HG02870 (cell line): ENCODE measurements around the gene PROM1.

ENCODE experiments used
- ATAC-seq: cut with Tn5 transposase; IDR thresholded peaks from one replicate; pipeline ENCODE4 v1.9.1; 2021; ENCODE audit warnings: mild to moderate bottlenecking, moderate library complexity; ENCODE audit not compliant: unreplicated experiment

PROM1 gene

DNA sequence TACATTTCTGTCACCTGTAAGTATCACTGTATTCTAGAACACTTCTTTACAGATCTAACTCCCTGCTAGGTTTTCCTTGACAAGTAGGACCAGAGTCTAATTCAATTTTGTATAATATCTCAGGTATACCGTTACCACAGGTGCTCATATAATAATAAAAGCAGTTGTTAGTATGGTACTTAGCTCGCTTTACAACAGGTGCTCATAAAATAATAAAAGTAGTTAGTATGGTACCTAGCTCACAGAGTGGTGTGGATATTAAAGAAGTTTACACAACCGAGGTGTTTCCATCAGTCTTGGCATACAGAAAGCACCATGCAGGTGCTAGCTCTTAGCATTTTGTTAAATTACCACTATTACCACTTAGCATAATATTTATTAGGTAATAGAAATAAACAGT, 88.0 kb downstream of the PROM1 start:
- ATAC-seq = no peak

DNA sequence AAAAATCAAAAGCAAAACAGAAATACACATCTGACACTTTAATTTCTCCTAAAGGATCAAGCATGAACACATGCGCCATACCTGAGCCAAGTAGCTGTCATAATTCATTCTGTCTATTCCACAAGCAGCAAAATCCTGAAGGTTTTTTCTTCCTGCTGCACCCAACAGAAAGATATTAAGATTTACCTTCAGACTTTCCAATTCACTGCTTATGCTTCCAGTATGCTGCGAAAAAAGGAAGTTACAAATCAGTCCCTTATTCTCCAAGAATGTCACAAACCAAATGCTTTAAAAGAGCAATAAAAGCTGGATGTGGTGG, 91.7 kb downstream of the PROM1 start:
- no peak for ATAC-seq

GRCh38 chr4:15990570-15991285, 93.1 kb downstream of the PROM1 start:
- ATAC-seq = no peak

DNA sequence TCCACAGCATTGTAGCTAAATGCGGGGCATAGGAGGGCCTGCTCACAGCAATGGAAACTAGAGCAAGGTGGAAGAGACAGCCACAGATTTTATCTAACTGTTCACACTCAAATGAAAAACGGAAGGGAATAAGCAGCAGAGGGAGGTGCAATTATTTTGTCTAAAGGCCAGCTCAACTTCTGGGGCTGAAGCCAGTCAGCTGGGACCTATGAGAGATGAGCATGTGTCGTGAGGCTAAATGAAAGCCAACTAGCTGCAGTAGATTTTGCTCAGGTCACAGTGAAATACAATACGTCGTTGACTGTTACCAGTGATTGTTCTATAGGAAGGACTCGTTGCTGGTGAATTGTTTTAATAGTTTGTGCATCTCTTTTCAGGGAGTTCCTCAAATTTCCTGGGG, 94.4 kb downstream of the PROM1 start:
- ATAC-seq = no peak

- no peak for ATAC-seq
Observed at GRCh38 chr4:15988222-15988621, 95.6 kb downstream of the PROM1 start.

- ATAC-seq = no peak
Observed at GRCh38 chr4:15986907-15987306, 96.9 kb downstream of the PROM1 start.

GRCh38 chr4:15983610-15984009, 100.2 kb downstream of the PROM1 start:
- ATAC-seq = no peak

GRCh38 chr4:15982842-15983524, 100.8 kb downstream of the PROM1 start:
- no peak for ATAC-seq

- no peak for ATAC-seq
Observed at GRCh38 chr4:15976456-15977447, 107.1 kb downstream of the PROM1 start.

GRCh38 chr4:15971068-15971801, 112.6 kb downstream of the PROM1 start:
- no peak for ATAC-seq

DNA sequence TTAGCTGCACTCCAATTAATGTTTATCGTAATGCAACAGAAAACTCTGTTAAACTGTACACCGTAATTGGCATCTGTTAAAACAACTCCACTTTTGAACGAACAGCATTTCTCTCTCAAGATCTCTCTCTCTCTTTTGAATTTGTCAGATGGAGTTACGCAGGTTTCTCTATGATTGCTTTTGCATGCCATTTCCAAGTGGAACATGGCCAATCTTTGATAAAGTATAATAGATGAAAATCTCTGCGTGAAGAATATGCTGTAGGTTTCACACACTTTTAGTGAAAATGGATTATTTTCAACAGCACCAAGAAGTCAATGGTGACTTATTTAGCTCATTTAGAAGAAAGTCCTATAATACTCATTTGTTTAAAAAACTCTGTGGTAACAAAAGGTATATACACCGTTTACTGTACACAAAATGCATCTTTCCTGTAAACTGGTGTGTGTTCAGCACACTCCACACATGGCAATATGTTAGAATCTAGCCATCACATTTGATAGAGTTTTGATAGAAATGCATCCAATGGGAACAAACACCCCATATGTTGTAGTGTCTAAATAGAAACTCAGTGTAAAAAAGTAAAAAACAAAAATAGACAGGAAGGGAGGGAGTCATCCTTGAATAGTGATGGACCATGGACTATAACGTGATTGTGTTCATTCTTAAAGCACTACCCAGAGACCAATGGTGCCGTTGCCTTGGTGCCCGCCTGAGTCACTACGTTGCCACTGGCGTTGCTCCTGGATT, 115.1 kb downstream of the PROM1 start:
- ATAC-seq = no peak

DNA sequence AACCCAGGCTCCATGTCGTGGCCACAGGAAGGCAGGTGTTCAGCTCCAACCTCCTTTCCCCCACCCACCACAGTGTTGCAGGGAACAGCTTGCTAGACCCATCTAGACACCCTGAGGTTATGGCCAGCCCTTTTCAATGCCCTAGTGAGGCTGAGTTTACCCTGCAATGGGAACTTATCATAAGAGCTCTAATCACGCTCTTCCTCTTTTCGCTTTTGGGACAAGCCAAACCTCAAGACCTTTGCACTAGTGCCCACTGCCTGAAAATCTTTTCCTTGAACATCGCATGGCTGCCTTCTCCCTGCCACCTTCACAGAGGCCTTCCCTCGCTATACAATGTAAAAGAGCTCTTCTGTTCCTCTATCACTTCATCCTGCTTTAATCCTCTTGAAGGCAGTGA, 118.5 kb downstream of the PROM1 start:
- ATAC-seq = no peak

DNA sequence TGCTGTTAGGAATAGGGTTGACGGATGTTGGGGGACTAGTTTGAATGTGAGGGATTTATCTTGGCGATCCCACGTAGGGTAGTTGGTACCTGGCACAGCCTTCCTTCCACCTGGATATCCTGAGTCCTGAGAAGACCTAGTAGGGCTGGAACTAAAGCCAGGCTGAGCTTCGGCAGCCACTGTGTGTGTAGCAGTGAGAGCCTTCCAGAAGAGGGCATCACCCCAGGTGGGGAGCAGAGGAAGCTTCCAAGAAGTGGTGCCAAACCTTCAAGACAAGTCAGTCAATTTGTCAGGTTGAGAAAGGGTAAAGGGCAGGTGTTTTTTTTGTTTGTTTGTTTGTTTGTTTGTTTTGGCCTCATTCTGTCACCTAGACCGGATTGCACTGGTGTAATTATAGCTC, 119.7 kb downstream of the PROM1 start:
- no peak for ATAC-seq

DNA sequence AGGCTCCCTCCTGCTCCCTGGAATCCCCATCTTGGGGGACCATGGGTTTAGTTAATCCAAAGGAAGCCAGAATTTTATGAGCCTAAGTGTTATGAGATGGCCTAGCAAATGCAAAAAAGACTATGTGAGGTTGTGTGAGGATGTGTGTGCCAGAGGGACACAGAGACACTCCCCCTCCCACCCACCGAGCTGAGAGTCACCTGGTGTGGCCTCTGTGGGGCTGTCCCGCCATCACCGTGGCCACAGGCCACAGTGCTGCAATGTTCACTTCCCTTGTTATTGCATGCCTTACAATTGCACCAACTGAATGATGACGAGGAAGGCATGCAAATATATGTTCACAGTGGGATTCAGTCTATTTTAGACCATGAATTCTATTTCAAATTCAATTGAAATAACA, 120.2 kb downstream of the PROM1 start:
- ATAC-seq = peak; percentile 95

DNA sequence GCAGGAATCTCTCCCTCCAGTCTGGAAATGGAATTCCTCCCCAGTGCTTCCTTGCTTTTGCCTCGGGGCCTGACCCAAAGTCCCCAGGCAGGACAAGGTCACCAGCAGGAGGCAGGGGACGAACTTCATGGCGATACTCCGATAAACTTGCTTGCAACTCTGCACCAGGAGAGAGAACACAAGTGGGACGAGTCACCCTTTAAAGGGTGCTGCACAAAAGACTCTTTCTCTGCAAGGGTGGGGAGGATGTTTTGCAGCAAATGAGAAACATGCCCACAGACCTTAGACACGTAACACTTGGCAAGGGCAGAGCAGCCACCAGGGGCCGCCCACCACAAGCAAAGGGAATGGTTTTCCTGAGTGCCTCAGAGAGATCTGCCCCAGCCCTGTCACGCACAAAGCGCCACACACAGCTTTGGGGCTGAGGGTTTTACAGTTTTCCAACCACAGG, 120.8 kb downstream of the PROM1 start, which contains the start of gene FGFBP2:
Gene FGFBP2 (minus strand): TSS at position 175 of the 451 bp plus-strand sequence. CDS start 46 bp downstream, at position 129.
- peak; percentile 33 for ATAC-seq

DNA sequence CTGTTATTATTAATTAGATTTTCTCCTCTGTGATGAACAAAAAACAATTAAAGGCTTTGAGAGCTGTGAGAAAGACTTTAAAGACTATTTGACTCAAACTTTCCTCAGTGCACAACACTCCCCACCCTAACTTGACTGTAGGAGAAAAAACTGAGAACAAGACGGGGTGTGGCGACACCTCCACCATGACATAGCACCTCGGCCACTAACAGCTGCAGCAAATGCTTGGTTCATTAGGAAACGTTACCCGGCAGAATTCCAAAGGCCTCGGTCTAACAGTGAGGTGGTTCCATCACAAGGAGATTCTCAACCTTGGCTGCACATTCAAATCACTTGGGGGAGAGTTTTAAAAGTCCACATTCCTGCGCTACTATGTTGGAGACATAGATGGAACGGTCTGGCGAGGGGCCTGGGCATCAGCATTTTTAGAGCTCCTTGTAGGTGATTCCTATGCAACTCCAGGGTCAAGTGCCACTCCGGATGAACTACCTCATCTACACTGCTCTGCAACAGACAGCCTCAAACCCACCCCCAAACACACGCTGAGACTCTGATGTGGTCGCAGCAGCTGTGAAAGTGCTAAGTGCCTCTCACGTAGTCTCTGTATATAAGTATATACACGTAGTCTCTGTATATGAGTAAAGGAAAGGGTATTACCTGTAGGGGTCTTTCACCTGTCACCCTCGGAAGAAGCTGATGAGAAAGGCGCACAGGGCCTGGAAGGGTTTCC, 121.9 kb downstream of the PROM1 start:
- ATAC-seq = no peak

DNA sequence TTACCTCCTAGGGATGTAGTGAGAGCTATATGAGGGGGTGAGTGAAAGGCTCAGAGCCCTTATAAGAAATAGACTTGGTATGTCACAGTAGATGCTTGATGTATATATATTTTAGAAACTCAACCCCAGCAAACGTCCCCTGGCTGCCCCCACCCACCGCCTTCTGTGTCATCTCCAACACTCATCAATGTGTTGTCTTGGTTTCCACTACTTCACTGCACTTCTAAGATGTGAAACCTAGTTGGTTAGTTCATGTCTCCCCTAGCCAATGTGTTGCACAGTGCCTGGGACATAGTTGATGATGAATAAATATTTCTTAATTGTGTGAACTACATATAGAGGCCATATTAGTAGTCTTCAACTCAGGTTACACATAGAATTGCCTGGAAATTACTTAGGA, 125.3 kb downstream of the PROM1 start:
- ATAC-seq = no peak

- ATAC-seq = peak; percentile 94
Observed at GRCh38 chr4:15956179-15956850, 127.5 kb downstream of the PROM1 start.

DNA sequence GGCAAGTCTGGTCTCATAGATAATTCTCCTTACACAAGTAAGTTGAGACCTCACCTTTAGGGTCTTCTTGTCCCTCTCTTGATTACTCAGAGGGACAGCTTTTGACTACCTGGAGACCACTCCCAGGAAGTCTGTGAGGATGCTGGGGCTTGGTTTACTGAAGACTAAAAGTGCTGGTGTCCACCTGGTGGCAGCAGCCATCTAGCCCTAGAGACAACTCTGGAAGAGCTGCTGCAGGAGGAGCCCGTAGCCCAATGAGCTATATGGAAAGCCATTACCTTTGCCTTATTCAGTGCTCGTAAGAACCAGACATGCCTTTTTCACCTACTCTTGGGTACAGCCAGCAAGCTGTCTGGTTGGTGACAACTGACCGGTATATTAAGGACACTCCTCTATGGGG, 128.2 kb downstream of the PROM1 start:
- ATAC-seq = no peak
